Neuronal stem cell (in vitro differentiated cells): ENCODE measurements around the gene HLA-DQA2.
"Not testable (repeated sequence)": the region's sequence is repeated elsewhere in the genome, so short reads cannot be mapped to it uniquely, and the experiment has no call there.

Source experiments
- DNase-seq: peaks from one replicate; pipeline ENCODE4 v3.0.0-alpha.2; 2013; ENCODE audit warnings: low spot score
- H2AFZ ChIP-seq: one replicate; pipeline ENCODE4 v1.6.1; 2013; ENCODE audit warnings: mild to moderate bottlenecking, low read length, inconsistent platforms
- H2AK5ac ChIP-seq: 2 replicates; pipeline ENCODE4 v1.6.1; 2013; ENCODE audit warnings: low read depth, mild to moderate bottlenecking, inconsistent platforms, low read length, moderate library complexity, mixed read lengths
- H2BK120ac ChIP-seq: 2 replicates; pipeline ENCODE4 v1.6.1; 2013; ENCODE audit warnings: low read depth, mild to moderate bottlenecking, inconsistent platforms, low read length, moderate library complexity, mixed read lengths
- H2BK12ac ChIP-seq: one replicate; pipeline ENCODE4 v1.6.1; 2013; ENCODE audit warnings: low read length, inconsistent platforms
- H2BK15ac ChIP-seq: 2 replicates; pipeline ENCODE4 v1.6.1; 2013; ENCODE audit warnings: mild to moderate bottlenecking, low read length, inconsistent platforms, mixed read lengths
- H2BK5ac ChIP-seq: one replicate; pipeline ENCODE4 v1.6.1; 2013; ENCODE audit warnings: inconsistent platforms, mild to moderate bottlenecking, low read length, moderate library complexity
- H3K14ac ChIP-seq: one replicate; pipeline ENCODE4 v1.6.1; 2013; ENCODE audit warnings: low read length, inconsistent platforms
- H3K18ac ChIP-seq: 2 replicates; pipeline ENCODE4 v1.6.1; 2013; ENCODE audit warnings: low read length, inconsistent platforms
- H3K23ac ChIP-seq: 2 replicates; pipeline ENCODE4 v1.6.1; 2013; ENCODE audit warnings: low read depth, mild to moderate bottlenecking, mixed read lengths, low read length, inconsistent platforms; ENCODE audit not compliant: poor library complexity
- H3K27ac ChIP-seq: replicated peaks from 3 replicates; pipeline ENCODE4 v1.5.1; 2013; ENCODE audit warnings: low read length, inconsistent platforms
- H3K27me3 ChIP-seq, 3 experiments: 2 replicates each; pipeline ENCODE4 v1.6.1; 2013; ENCODE audit warnings: low read length in 3 of 3, mild to moderate bottlenecking in 2 of 3, inconsistent platforms in 1 of 3, low read depth in 1 of 3, mixed read lengths in 1 of 3, moderate library complexity in 1 of 3; ENCODE audit not compliant: control insufficient read depth in 3 of 3, insufficient read depth in 3 of 3
- H3K36me3 ChIP-seq, 2 donors: replicated peaks in 1 of 2; 2 replicates each; pipeline ENCODE4 v1.6.1; 2013; ENCODE audit warnings: low read length in 2 of 2; ENCODE audit not compliant: control insufficient read depth in 2 of 2, insufficient read depth in 2 of 2
- H3K4ac ChIP-seq: 2 replicates; pipeline ENCODE4 v1.6.1; 2013; ENCODE audit warnings: inconsistent platforms, mild to moderate bottlenecking, low read length, moderate library complexity
- H3K4me1 ChIP-seq, 2 donors: 1 replicate in 1 of 2; 2 replicates in 1 of 2; pipeline ENCODE4 v1.6.1; 2013; ENCODE audit warnings: low read length in 2 of 2, low read depth in 1 of 2; ENCODE audit not compliant: control insufficient read depth in 2 of 2, insufficient read depth in 1 of 2
- H3K4me2 ChIP-seq: one replicate; pipeline ENCODE4 v1.6.1; 2013; ENCODE audit warnings: mild to moderate bottlenecking, low read length, inconsistent platforms; ENCODE audit not compliant: insufficient read depth, poor library complexity, severe bottlenecking
- H3K4me3 ChIP-seq, 2 donors: 2 replicates each; pipeline ENCODE4 v1.5.1; 2013; ENCODE audit warnings: low read length in 2 of 2, mild to moderate bottlenecking in 2 of 2, inconsistent platforms in 1 of 2, moderate library complexity in 1 of 2
- H3K79me1 ChIP-seq: one replicate; pipeline ENCODE4 v1.6.1; 2013; ENCODE audit warnings: low read depth, mild to moderate bottlenecking, inconsistent platforms, low read length, moderate library complexity
- H3K9ac ChIP-seq: one replicate; pipeline ENCODE4 v1.6.1; 2013; ENCODE audit warnings: mild to moderate bottlenecking, low read depth, low read length, inconsistent platforms; ENCODE audit not compliant: poor library complexity
- H3K9me3 ChIP-seq, 2 donors: replicated peaks in 1 of 2; 2 replicates each; pipeline versions ENCODE3 to v1.6.1; 2013; ENCODE audit warnings: low read length in 2 of 2, mild to moderate bottlenecking in 2 of 2, inconsistent platforms in 1 of 2, low read depth in 1 of 2, mixed read lengths in 1 of 2, moderate library complexity in 1 of 2; ENCODE audit not compliant: control insufficient read depth in 2 of 2, insufficient read depth in 1 of 2
- H4K8ac ChIP-seq: one replicate; pipeline ENCODE4 v1.6.1; 2013; ENCODE audit warnings: low read depth, mild to moderate bottlenecking, inconsistent platforms, low read length, moderate library complexity
- H4K91ac ChIP-seq: one replicate; pipeline ENCODE4 v1.6.1; 2013; ENCODE audit warnings: low read length, low read depth, mild to moderate bottlenecking, inconsistent platforms; ENCODE audit not compliant: poor library complexity
- WGBS, 2 donors: extraction: QIAGEN DNeasy Blood & Tissue Kit; methylation state at CpG; one replicate each; pipeline ENCODE4 v1.1.7; 2013; ENCODE audit warnings: missing lambda C conversion rate in 2 of 2, mixed read lengths in 1 of 2; ENCODE audit not compliant: insufficient read length in 2 of 2, insufficient replicate concordance in 1 of 2; ENCODE audit errors: extremely low coverage in 2 of 2; 5-methylcytosine and 5-hydroxymethylcytosine counted together

HLA-DQA2 gene

DNA sequence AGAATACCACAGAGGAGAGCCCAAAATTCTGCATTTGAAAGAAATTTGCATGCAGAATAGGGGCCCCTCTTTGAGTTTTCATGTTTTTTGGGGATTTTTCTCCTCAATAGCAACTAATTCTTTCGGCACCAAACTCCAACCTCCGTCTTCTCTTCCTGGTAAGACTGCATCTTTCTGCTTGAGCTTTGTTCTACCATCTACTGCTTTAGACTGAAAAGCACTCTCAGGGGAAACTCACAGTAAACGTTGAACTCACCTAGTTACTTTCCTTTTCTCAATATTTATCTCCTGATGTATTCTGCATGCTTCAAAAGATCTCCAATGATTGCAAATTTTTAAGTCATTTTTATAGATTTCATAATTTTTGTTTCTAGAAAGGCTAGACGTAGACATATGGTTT, 37.8 kb upstream of the HLA-DQA2 start:
- WGBS, 2 donors, result no CpG with 5 or more reads among the region's 4 CpGs
- Histone ChIP-seq H3K36me3 (no peaks in the 10 kb centered on the region), H3K9ac (no peak overlapping the region), H3K4me1 (no peaks in the 10 kb centered on the region), H3K14ac (no peak overlapping the region), H2BK5ac (no peak overlapping the region), H2BK120ac (no peak overlapping the region), H3K27me3 (no peaks in the 10 kb centered on the region), H3K4me2 (no peak overlapping the region), H3K4me3 (no peak overlapping the region), H3K23ac (no peak overlapping the region), H2BK15ac (no peak overlapping the region), H3K18ac (no peak overlapping the region), H2BK12ac (no peak overlapping the region), H3K27ac (no peak overlapping the region), H2AK5ac (no peak overlapping the region), H3K79me1 (no peaks in the 10 kb centered on the region), H3K4ac (no peak overlapping the region), H2AFZ (no peak overlapping the region), H3K9me3 (no peaks in the 10 kb centered on the region), H4K91ac (no peak overlapping the region), H4K8ac (no peak overlapping the region)
- no peak for DNase-seq

DNA sequence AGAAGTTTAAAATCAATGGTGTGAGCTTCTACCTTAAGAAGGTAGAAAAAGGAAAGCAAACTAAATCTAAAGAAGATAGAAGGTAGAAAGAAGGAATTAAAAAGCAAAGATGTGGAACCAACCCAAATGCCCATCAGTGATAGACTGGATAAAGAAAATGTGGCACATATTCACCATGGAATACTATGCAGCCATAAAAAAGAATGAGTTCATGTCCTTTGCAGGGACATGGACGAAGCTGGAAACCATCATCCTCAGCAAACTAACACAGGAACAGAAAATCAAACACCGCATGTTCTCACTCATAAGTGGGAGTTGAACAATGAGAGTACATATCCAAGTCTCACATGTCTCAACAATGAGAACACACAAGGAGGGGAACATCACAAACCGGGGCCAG, 36.0 kb upstream of the HLA-DQA2 start:
- not testable (repeated sequence) for H3K14ac ChIP-seq, H3K27me3 ChIP-seq, H2AK5ac ChIP-seq, H4K91ac ChIP-seq, H3K4ac ChIP-seq, H2AFZ ChIP-seq, H3K9me3 ChIP-seq, H2BK15ac ChIP-seq, H3K9ac ChIP-seq, H2BK5ac ChIP-seq, H2BK120ac ChIP-seq, H3K79me1 ChIP-seq, DNase-seq, H3K23ac ChIP-seq, H3K4me1 ChIP-seq, H3K18ac ChIP-seq, H3K36me3 ChIP-seq, H4K8ac ChIP-seq, H3K4me2 ChIP-seq, H3K4me3 ChIP-seq, H3K27ac ChIP-seq, H2BK12ac ChIP-seq
- no CpG with 5 or more reads among the region's 3 CpGs for WGBS, 2 donors

DNA sequence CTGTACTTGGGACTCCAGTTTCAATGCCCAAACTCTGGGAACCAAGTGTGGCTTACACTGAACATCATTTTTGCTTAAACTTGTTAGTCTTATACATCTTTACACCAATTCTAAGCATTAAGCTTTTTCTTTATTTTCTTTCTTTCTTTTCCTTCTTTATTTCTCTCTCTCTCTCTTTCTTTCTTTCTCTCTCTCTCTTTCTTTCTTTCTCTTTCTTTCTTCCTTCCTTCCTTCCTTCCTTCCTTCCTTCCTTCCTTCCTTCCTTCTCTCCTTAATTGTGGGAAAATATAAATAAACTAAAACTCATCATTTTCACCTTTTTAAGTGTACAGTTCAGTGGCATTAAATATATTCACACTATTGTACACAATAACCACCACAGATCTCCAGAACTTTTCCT, 31.6 kb upstream of the HLA-DQA2 start:
- no peak overlapping the region for H4K8ac ChIP-seq
- no peak overlapping the region for H3K4me2 ChIP-seq
- H2BK12ac ChIP-seq, result no peak overlapping the region
- no peak for DNase-seq
- no peak overlapping the region for H4K91ac ChIP-seq
- no peaks in the 10 kb centered on the region for H3K79me1 ChIP-seq
- no peak overlapping the region for H2AK5ac ChIP-seq
- no peak overlapping the region for H2BK120ac ChIP-seq
- H3K27ac ChIP-seq, result no peak overlapping the region
- H3K9me3 ChIP-seq, result no peaks in the 10 kb centered on the region
- no peak overlapping the region for H3K9ac ChIP-seq
- H3K4me1 ChIP-seq, result no peaks in the 10 kb centered on the region
- H2BK5ac ChIP-seq, result no peak overlapping the region
- H3K36me3 ChIP-seq, result no peaks in the 10 kb centered on the region
- no peak overlapping the region for H3K14ac ChIP-seq
- no peak overlapping the region for H2BK15ac ChIP-seq
- H3K4me3 ChIP-seq, result no peak overlapping the region
- H3K4ac ChIP-seq, result no peak overlapping the region
- no peak overlapping the region for H3K18ac ChIP-seq
- peaks cover 0 to 6% (median 0%) of the 10 kb centered on the region in 3 experiments for H3K27me3 ChIP-seq
- no peak overlapping the region for H2AFZ ChIP-seq
- no peak overlapping the region for H3K23ac ChIP-seq

DNA sequence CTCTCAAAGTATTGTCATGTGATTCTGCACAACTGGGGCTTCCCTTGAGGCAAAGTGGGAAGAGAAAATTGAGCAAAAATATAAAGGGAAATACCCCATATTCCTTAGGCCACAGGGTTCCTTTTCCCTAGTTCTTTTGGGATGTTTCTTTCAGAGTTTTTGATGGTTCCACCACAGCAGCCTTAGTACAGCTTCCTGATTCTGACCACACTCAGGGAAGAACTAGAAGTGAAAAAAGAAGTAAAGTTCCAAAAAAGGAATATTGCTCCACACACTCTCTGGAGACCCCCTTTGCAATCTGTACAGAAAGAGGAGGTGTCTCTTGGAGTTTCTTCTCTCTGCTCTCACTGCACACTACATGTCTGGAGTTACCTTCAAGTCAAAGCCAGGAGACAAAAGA, 27.9 kb upstream of the HLA-DQA2 start:
- peaks cover 0 to 2% of the 10 kb centered on the region in 2 donors for H3K4me1 ChIP-seq
- no peak overlapping the region for H3K14ac ChIP-seq
- no peak overlapping the region for H4K91ac ChIP-seq
- no peaks in the 10 kb centered on the region for H3K36me3 ChIP-seq
- H3K27ac ChIP-seq, result no peak overlapping the region
- no peak overlapping the region for H2BK15ac ChIP-seq
- no peak overlapping the region for H3K23ac ChIP-seq
- no peak overlapping the region for H3K4ac ChIP-seq
- H4K8ac ChIP-seq, result no peak overlapping the region
- peaks cover 0 to 9% (median 0%) of the 10 kb centered on the region in 3 experiments for H3K27me3 ChIP-seq
- no peaks in the 10 kb centered on the region for H3K79me1 ChIP-seq
- no peak overlapping the region for H2BK120ac ChIP-seq
- H2BK5ac ChIP-seq, result no peak overlapping the region
- no peak overlapping the region for H2AFZ ChIP-seq
- H3K18ac ChIP-seq, result no peak overlapping the region
- H3K4me3 ChIP-seq, result no peak overlapping the region
- no peak for DNase-seq
- H3K9me3 ChIP-seq, result no peaks in the 10 kb centered on the region
- H3K4me2 ChIP-seq, result no peak overlapping the region
- H3K9ac ChIP-seq, result no peak overlapping the region
- H2AK5ac ChIP-seq, result no peak overlapping the region
- H2BK12ac ChIP-seq, result no peak overlapping the region
